Measurements from ENCODE around the gene SNX7. TPM values are rescaled to one million over a fixed set of nuclear protein-coding genes. Genes with fewer than 3 reads are reported as not detected.
A peak's percentile ranks its signal among the peaks of the same experiment; 100 is the strongest.

The SNX7 gene
- polyA plus RNA-seq, 3 donors, result 28.5 to 46.1 (median 32.1) TPM

- DNase-seq (ENCODE audit: extremely low read depth in 1 of 11, low read depth in 9 of 11, low spot score in 4 of 11), result no peak
These were observed 78.2 kb downstream of the SNX7 start for GRCh38 chr1:98739762-98740161.

GRCh38 chr1:98741164-98741563 lies 79.6 kb downstream of the SNX7 start:
- DNase-seq (ENCODE audit: extremely low read depth in 1 of 11, low read depth in 9 of 11, low spot score in 4 of 11), result no peak

- no peak for DNase-seq (ENCODE audit: extremely low read depth in 1 of 11, low read depth in 9 of 11, low spot score in 4 of 11)
These were observed 87.7 kb downstream of the SNX7 start for GRCh38 chr1:98749152-98749756.

- DNase-seq (ENCODE audit: extremely low read depth in 1 of 11, low read depth in 9 of 11, low spot score in 4 of 11), result no peak
These were observed 92.7 kb downstream of the SNX7 start for GRCh38 chr1:98754176-98754575.

- DNase-seq (ENCODE audit: extremely low read depth in 1 of 11, low read depth in 9 of 11, low spot score in 4 of 11), result no peak
These were observed 99.8 kb downstream of the SNX7 start for GRCh38 chr1:98761219-98761865.

- DNase-seq (ENCODE audit: extremely low read depth in 1 of 11, low read depth in 9 of 11, low spot score in 4 of 11), result no peak
These were observed 102.1 kb downstream of the SNX7 start for GRCh38 chr1:98763488-98764150.

GRCh38 chr1:98764485-98764884 lies 103.0 kb downstream of the SNX7 start:
- no peak for DNase-seq (ENCODE audit: extremely low read depth in 1 of 11, low read depth in 9 of 11, low spot score in 4 of 11)

- DNase-seq (ENCODE audit: extremely low read depth in 1 of 11, low read depth in 9 of 11, low spot score in 4 of 11), result no peak
These were observed 104.7 kb downstream of the SNX7 start for GRCh38 chr1:98766255-98766654.

- no peak for DNase-seq (ENCODE audit: extremely low read depth in 1 of 11, low read depth in 9 of 11, low spot score in 4 of 11)
These were observed 107.6 kb downstream of the SNX7 start for GRCh38 chr1:98769162-98769561.

GRCh38 chr1:98781906-98782305 lies 120.4 kb downstream of the SNX7 start:
- no peak for DNase-seq (ENCODE audit: extremely low read depth in 1 of 11, low read depth in 9 of 11, low spot score in 4 of 11)

- DNase-seq (ENCODE audit: extremely low read depth in 1 of 11, low read depth in 9 of 11, low spot score in 4 of 11), result no peak
These were observed 122.3 kb downstream of the SNX7 start for GRCh38 chr1:98783821-98784220.

GRCh38 chr1:98791498-98791897 lies 130.0 kb downstream of the SNX7 start:
- DNase-seq (ENCODE audit: extremely low read depth in 1 of 11, low read depth in 9 of 11, low spot score in 4 of 11), result no peak

GRCh38 chr1:98792123-98792522 lies 130.6 kb downstream of the SNX7 start:
- DNase-seq (ENCODE audit: extremely low read depth in 1 of 11, low read depth in 9 of 11, low spot score in 4 of 11), result no peak

GRCh38 chr1:98793136-98793535 lies 131.6 kb downstream of the SNX7 start:
- DNase-seq (ENCODE audit: extremely low read depth in 1 of 11, low read depth in 9 of 11, low spot score in 4 of 11), result no peak

- peak; percentile 27 to 70 (median 46) for DNase-seq (ENCODE audit: extremely low read depth in 1 of 11, low read depth in 9 of 11, low spot score in 4 of 11)
These were observed 132.8 kb downstream of the SNX7 start for GRCh38 chr1:98794196-98794886.

- no peak for DNase-seq (ENCODE audit: extremely low read depth in 1 of 11, low read depth in 9 of 11, low spot score in 4 of 11)
These were observed 134.5 kb downstream of the SNX7 start for GRCh38 chr1:98796049-98796448.

- no peak for DNase-seq (ENCODE audit: extremely low read depth in 1 of 11, low read depth in 9 of 11, low spot score in 4 of 11)
These were observed 136.0 kb downstream of the SNX7 start for GRCh38 chr1:98797506-98797905.

Measured in renal cortex interstitium (tissue), 11 donors.